WERI-Rb-1 (cell line): Measurements from ENCODE around the gene PLEKHH2.
A peak's percentile ranks its signal among the peaks of the same experiment; 100 is the strongest.

Experiments
- DNase-seq: peaks from one replicate; pipeline ENCODE4 v3.0.0-alpha.2; 2020
- H3K27ac ChIP-seq: fragments of 250-450 bp; sonication (Bioruptor Pico); 2 replicates; pipeline ENCODE4 v1.5.1; 2020; ENCODE audit warnings: mild to moderate bottlenecking, moderate library complexity
- H3K27me3 ChIP-seq: fragments of 250-450 bp; sonication (Bioruptor Pico); 2 replicates; pipeline ENCODE4 v1.5.1; 2021; ENCODE audit warnings: mild to moderate bottlenecking, low read depth, moderate library complexity; ENCODE audit not compliant: insufficient read depth, severe bottlenecking
- H3K36me3 ChIP-seq: fragments of 250-450 bp; sonication (Bioruptor Pico); 2 replicates; pipeline ENCODE4 v1.5.1; 2020; ENCODE audit warnings: mild to moderate bottlenecking, moderate library complexity
- H3K4me3 ChIP-seq: 2 replicates; pipeline ENCODE4 v1.5.1; 2011; ENCODE audit warnings: low read depth, mild to moderate bottlenecking, control low read depth, low read length
- H3K9me3 ChIP-seq: fragments of 250-450 bp; sonication (Bioruptor Pico); 2 replicates; pipeline ENCODE4 v1.5.1; 2021; ENCODE audit warnings: mild to moderate bottlenecking, moderate library complexity; ENCODE audit not compliant: severe bottlenecking
- TF ChIP-seq, protein P1 (sequence below): IDR thresholded peaks from 2 replicates; pipeline ENCODE4 v1.5.1; 2011; ENCODE audit warnings: low read depth, mild to moderate bottlenecking, control low read depth, inconsistent platforms, low read length

Gene PLEKHH2

DNA sequence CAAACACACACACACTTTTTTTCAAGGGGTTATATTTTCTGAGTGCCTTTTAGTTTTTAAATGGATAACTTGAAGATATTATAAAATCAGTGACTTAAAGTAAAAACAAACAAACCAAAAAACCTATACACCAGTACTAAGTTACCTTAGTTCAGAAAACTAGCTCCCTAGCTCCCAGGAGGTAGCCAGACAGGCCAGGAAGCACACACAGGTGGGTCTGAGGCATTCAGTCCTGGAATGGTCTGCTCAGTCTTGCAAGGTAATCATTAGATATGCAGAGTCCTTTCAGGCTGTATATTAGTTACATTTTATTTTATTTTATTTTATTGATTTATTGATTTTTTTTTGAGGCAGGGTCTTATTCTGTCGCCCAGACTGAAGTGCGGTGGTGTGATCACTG is 126.0 kb downstream of the PLEKHH2 start:
- Histone ChIP-seq H3K36me3 (no peaks in the 10 kb centered on the region), H3K27me3 (no peaks in the 10 kb centered on the region), H3K4me3 (no peak overlapping the region), H3K27ac (no peak overlapping the region), H3K9me3 (no peaks in the 10 kb centered on the region)
- TF ChIP-seq, protein P1, sequence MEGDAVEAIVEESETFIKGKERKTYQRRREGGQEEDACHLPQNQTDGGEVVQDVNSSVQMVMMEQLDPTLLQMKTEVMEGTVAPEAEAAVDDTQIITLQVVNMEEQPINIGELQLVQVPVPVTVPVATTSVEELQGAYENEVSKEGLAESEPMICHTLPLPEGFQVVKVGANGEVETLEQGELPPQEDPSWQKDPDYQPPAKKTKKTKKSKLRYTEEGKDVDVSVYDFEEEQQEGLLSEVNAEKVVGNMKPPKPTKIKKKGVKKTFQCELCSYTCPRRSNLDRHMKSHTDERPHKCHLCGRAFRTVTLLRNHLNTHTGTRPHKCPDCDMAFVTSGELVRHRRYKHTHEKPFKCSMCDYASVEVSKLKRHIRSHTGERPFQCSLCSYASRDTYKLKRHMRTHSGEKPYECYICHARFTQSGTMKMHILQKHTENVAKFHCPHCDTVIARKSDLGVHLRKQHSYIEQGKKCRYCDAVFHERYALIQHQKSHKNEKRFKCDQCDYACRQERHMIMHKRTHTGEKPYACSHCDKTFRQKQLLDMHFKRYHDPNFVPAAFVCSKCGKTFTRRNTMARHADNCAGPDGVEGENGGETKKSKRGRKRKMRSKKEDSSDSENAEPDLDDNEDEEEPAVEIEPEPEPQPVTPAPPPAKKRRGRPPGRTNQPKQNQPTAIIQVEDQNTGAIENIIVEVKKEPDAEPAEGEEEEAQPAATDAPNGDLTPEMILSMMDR = no peak
- no peak for DNase-seq

DNA sequence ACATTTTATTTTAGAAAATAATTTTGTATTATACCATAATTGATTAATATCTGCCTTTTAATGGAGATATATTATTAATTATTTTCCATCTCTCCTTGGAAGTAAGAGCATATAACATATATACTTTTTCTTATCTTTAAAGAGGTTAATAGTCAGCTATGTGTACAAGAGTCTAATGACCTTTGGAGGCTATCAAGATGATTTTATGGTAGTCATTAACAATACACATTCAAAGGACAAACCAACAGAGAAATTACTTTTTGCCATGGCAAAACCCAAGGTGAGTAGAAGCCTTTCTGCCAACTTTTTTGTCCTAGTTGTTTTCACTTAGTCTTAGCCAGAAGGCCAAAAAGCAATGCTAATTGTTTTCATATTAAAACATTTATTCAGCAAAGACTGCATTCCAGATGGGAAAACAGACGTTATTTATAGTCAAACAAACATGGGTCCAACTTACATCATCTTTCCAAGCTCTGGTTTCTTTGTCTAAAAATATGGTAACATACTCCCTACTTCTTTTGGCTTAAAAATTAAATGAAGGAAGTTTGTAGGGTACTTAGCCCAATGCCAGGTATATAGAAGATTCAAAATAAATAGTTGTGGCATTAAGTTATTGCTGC is 127.1 kb downstream of the PLEKHH2 start:
- DNase-seq = no peak
- H3K27me3 ChIP-seq = no peaks in the 10 kb centered on the region
- H3K36me3 ChIP-seq = no peaks in the 10 kb centered on the region
- TF ChIP-seq, protein P1 = no peak
- no peak overlapping the region for H3K27ac ChIP-seq
- H3K4me3 ChIP-seq = no peak overlapping the region
- no peaks in the 10 kb centered on the region for H3K9me3 ChIP-seq

DNA sequence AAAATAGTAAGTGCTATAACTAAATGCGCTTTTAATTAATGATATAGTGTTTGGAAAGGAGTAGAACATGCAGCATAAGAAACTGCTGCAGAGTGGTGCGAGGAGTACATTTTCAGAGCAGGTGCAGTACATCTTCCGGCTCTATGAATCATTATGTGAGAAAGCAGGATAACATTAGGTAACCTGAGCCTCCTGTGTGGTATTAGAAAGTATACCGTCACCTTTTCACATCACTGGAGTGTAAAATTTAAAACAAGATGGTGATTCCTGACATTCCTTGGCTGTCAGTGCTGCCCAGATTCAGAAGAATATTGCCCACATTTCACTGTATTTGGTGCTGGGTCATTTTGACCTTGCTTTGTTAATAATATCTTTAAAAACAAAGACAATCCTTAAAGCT is 128.9 kb downstream of the PLEKHH2 start:
- no peaks in the 10 kb centered on the region for H3K9me3 ChIP-seq
- no peaks in the 10 kb centered on the region for H3K27me3 ChIP-seq
- no peak overlapping the region for H3K4me3 ChIP-seq
- TF ChIP-seq, protein P1 = no peak
- no peaks in the 10 kb centered on the region for H3K36me3 ChIP-seq
- H3K27ac ChIP-seq = no peak overlapping the region
- DNase-seq = no peak

GRCh38 chr2:43773876-43774613 is 137.0 kb downstream of the PLEKHH2 start, which contains the start of gene DYNC2LI1:
Gene DYNC2LI1 (plus strand): TSS chr2:43774039. CDS start chr2:43774139, 100 bp downstream.
- Histone ChIP-seq H3K27ac (peak within 1 kb of the TSS; percentile 62), H3K36me3 (no peaks in the 10 kb centered on the region), H3K27me3 (no peaks in the 10 kb centered on the region), H3K4me3 (peak within 1 kb of the TSS; percentile 65), H3K9me3 (no peaks in the 10 kb centered on the region)
- peak; percentile 96 for DNase-seq
- TF ChIP-seq, protein P1 = no peak

DNA sequence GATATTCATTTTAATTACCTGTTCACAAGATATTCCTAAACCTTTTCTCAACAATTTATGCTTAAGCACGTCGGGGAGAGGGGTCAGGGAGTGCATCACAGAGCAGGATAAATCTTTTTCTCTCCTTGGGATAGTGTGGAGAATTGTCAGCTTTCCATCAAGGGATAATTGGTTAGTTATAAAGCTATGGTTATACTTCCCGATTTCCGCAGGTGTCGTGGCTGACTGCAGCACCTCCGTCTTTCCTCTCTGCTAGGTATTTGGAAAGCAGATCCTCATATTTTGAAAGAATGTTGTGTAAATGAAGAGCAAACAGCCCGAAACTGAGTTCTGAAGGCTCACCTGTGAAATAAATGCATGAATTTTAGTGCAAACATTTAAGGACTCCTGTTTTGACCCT is 137.6 kb downstream of the PLEKHH2 start:
- Histone ChIP-seq H3K9me3 (no peaks in the 10 kb centered on the region), H3K4me3 (peak overlapping the region; percentile 65), H3K27me3 (no peaks in the 10 kb centered on the region), H3K27ac (peak overlapping the region; percentile 62), H3K36me3 (no peaks in the 10 kb centered on the region)
- DNase-seq = no peak
- TF ChIP-seq, protein P1 = no peak

- Histone ChIP-seq H3K9me3 (no peaks in the 10 kb centered on the region), H3K27ac (no peak overlapping the region)
- DNase-seq = no peak
Measured at GRCh38 chr2:43776324-43776723, 139.3 kb downstream of the PLEKHH2 start.

More at GRCh38 chr2:43776324-43776723, 139.3 kb downstream of the PLEKHH2 start:
- H3K4me3 ChIP-seq = no peak overlapping the region
- H3K27me3 ChIP-seq = no peaks in the 10 kb centered on the region
- H3K36me3 ChIP-seq = no peaks in the 10 kb centered on the region
- TF ChIP-seq, protein P1 = no peak
